Neural cell (in vitro differentiated cells): ENCODE results near the gene VSTM4. TPM values are rescaled to one million over a fixed set of nuclear protein-coding genes. Genes with fewer than 3 reads are reported as not detected.

Experiments
- H2AFZ ChIP-seq: fragments of 200-600, 300-800 bp; sonication (generic), shearing (Covaris generic); 2 replicates; pipeline ENCODE4 v1.6.0; 2014; ENCODE audit warnings: low read depth, mild to moderate bottlenecking, antibody characterized with exemption, low read length, moderate library complexity
- H3F3A ChIP-seq: fragments of 200-600 bp; shearing (Covaris generic); 2 replicates; pipeline ENCODE4 v1.6.1; 2016; ENCODE audit warnings: mild to moderate bottlenecking, moderate library complexity, mixed read lengths, antibody characterized with exemption, low read length; ENCODE audit not compliant: insufficient read depth, poor library complexity, severe bottlenecking
- H3K27ac ChIP-seq: fragments of 200-600, 300-800 bp; sonication (generic), shearing (Covaris generic); 2 replicates; pipeline ENCODE4 v1.5.1; 2014; ENCODE audit warnings: mild to moderate bottlenecking, low read length, moderate library complexity
- H3K27me3 ChIP-seq: fragments of 300-800, 200-600 bp; sonication (generic), shearing (Covaris generic); 2 replicates; pipeline ENCODE4 v1.6.0; 2014; ENCODE audit warnings: mild to moderate bottlenecking, low read depth, low read length, moderate library complexity; ENCODE audit not compliant: insufficient read depth
- H3K36me3 ChIP-seq: fragments of 300-800, 200-600 bp; sonication (generic), shearing (Covaris generic); 2 replicates; pipeline ENCODE4 v1.5.1; 2014; ENCODE audit warnings: mild to moderate bottlenecking, antibody characterized with exemption, low read length, moderate library complexity; ENCODE audit not compliant: insufficient read depth
- H3K4me2 ChIP-seq: fragments of 300-800, 200-600 bp; sonication (generic), shearing (Covaris generic); 2 replicates; pipeline ENCODE4 v1.6.0; 2014; ENCODE audit warnings: mild to moderate bottlenecking, low read length
- H3K4me3 ChIP-seq: fragments of 300-800, 200-600 bp; sonication (generic), shearing (Covaris generic); 2 replicates; pipeline ENCODE4 v1.5.1; 2014; ENCODE audit warnings: mild to moderate bottlenecking, low read length, moderate library complexity
- H3K79me2 ChIP-seq: fragments of 200-600 bp; shearing (Covaris generic); replicated peaks from 2 replicates; pipeline ENCODE4 v1.6.0; 2014; ENCODE audit warnings: mild to moderate bottlenecking, low read length, moderate library complexity; ENCODE audit not compliant: insufficient read depth
- H3K9ac ChIP-seq: fragments of 300-800, 200-600 bp; sonication (generic), shearing (Covaris generic); 2 replicates; pipeline ENCODE4 v1.6.1; 2016; ENCODE audit warnings: mild to moderate bottlenecking, low read length, mixed read lengths
- H3K9me2 ChIP-seq: fragments of 200-600 bp; shearing (Covaris generic); 2 replicates; pipeline ENCODE4 v1.6.1; 2016; ENCODE audit warnings: mild to moderate bottlenecking, low read length, mixed read lengths; ENCODE audit not compliant: insufficient read depth
- H3K9me3 ChIP-seq: fragments of 200-600, 300-800 bp; sonication (generic), shearing (Covaris generic); 2 replicates; pipeline ENCODE4 v1.6.1; 2016; ENCODE audit warnings: mild to moderate bottlenecking, mixed run types, low read length, moderate library complexity, mixed read lengths
- H4K20me1 ChIP-seq: fragments of 200-600 bp; shearing (Covaris generic); 2 replicates; pipeline ENCODE4 v1.6.1; 2016; ENCODE audit warnings: mild to moderate bottlenecking, mixed run types; ENCODE audit not compliant: insufficient read depth
- CTCF ChIP-seq: fragments of 450-650 bp; IDR thresholded peaks from 2 replicates; pipeline ENCODE4 v1.5.1; 2014; ENCODE audit warnings: antibody characterized with exemption, mild to moderate bottlenecking, moderate library complexity; ENCODE audit not compliant: poor library complexity, severe bottlenecking
- EP300 ChIP-seq: fragments of 450-650 bp; conservative IDR thresholded peaks from 2 replicates; pipeline ENCODE4 v1.6.1; 2014; ENCODE audit warnings: antibody characterized with exemption, mild to moderate bottlenecking, moderate library complexity; ENCODE audit not compliant: poor library complexity, severe bottlenecking
- EZH2 ChIP-seq: fragments of 200-600, 300-800 bp; shearing (Covaris generic), sonication (generic); IDR thresholded peaks from 2 replicates; pipeline ENCODE4 v1.6.1; 2014; ENCODE audit warnings: antibody characterized with exemption, low read length, borderline replicate concordance, mild to moderate bottlenecking; ENCODE audit not compliant: insufficient read depth, poor library complexity, severe bottlenecking
- MXI1 ChIP-seq: fragments of 450-650 bp; conservative IDR thresholded peaks from 2 replicates; pipeline ENCODE4 v1.6.1; 2014; ENCODE audit warnings: antibody characterized with exemption, mild to moderate bottlenecking; ENCODE audit not compliant: poor library complexity, severe bottlenecking
- POLR2AphosphoS5 ChIP-seq: IDR thresholded peaks from 2 replicates; pipeline ENCODE4 v1.6.1; 2012
- RAD21 ChIP-seq: fragments of 450-650 bp; conservative IDR thresholded peaks from 2 replicates; pipeline ENCODE4 v1.6.1; 2014; ENCODE audit warnings: antibody characterized with exemption, mild to moderate bottlenecking, moderate library complexity
- REST ChIP-seq: IDR thresholded peaks from 2 replicates; pipeline ENCODE4 v1.6.1; 2012; ENCODE audit warnings: borderline replicate concordance
- SMC3 ChIP-seq: fragments of 450-650 bp; conservative IDR thresholded peaks from 2 replicates; pipeline ENCODE4 v1.6.1; 2014; ENCODE audit warnings: antibody characterized with exemption, mild to moderate bottlenecking, moderate library complexity; ENCODE audit not compliant: poor library complexity
- TAF1 ChIP-seq: IDR thresholded peaks from 2 replicates; pipeline ENCODE4 v1.6.1; 2012; ENCODE audit warnings: low read depth
- polyA plus RNA-seq: library from polyadenylated mRNA; depleted of rRNA; stranded (reverse); fragments of >200 nt; gene quantifications from 2 replicates; pipeline ENCODE4 v1.2.3, GENCODE V29; 2014

The VSTM4 gene
- polyA plus RNA-seq, 1 donor from 2014 or later = 0.52 TPM

- Histone ChIP-seq H4K20me1 (no peaks in the 10 kb centered on the region), H3F3A (no peaks in the 10 kb centered on the region), H3K79me2 (no peaks in the 10 kb centered on the region), H3K27ac (no peak overlapping the region), H2AFZ (no peak overlapping the region), H3K9me2 (no peaks in the 10 kb centered on the region), H3K9ac (no peak overlapping the region), H3K27me3 (no peaks in the 10 kb centered on the region), H3K4me3 (no peak overlapping the region), H3K4me2 (no peak overlapping the region), H3K36me3 (no peaks in the 10 kb centered on the region), H3K9me3 (peaks cover 2% of the 10 kb centered on the region)
- no peak for TF ChIP-seq EZH2
- no peak for TF ChIP-seq SMC3
- no peak for TF ChIP-seq EP300
- TF ChIP-seq REST = no peak
- TF ChIP-seq MXI1 = no peak
- TF ChIP-seq POLR2AphosphoS5 = no peak
- TF ChIP-seq RAD21 = no peak
- TF ChIP-seq TAF1 = no peak
These were observed 46.6 kb downstream of the VSTM4 start for GRCh38 chr10:49068672-49069217.

GRCh38 chr10:49068209-49068608 is 47.1 kb downstream of the VSTM4 start:
- no peak overlapping the region for H3K9ac ChIP-seq
- no peak overlapping the region for H3K4me2 ChIP-seq
- no peak overlapping the region for H2AFZ ChIP-seq
- no peaks in the 10 kb centered on the region for H3K79me2 ChIP-seq
- TF ChIP-seq EZH2 (no peak), MXI1 (no peak), CTCF (no peak), POLR2AphosphoS5 (no peak), EP300 (no peak), REST (no peak), SMC3 (no peak), RAD21 (no peak), TAF1 (no peak)
- no peaks in the 10 kb centered on the region for H3K9me2 ChIP-seq
- no peak overlapping the region for H3K4me3 ChIP-seq
- H3K36me3 ChIP-seq = no peaks in the 10 kb centered on the region
- H3K27me3 ChIP-seq = no peaks in the 10 kb centered on the region
- H3K9me3 ChIP-seq = peaks cover 2% of the 10 kb centered on the region
- no peaks in the 10 kb centered on the region for H3F3A ChIP-seq
- no peaks in the 10 kb centered on the region for H4K20me1 ChIP-seq
- no peak overlapping the region for H3K27ac ChIP-seq
